Measurements from ENCODE around the gene FBXL16. TPM values are rescaled to one million over a fixed set of nuclear protein-coding genes. Genes with fewer than 3 reads are reported as not detected.

Gene FBXL16
- polyA plus RNA-seq, 2 of the 4 experiments (the other 2 are of a cell fraction) = 0.53 to 1.2 TPM

GRCh38 chr16:740764-741505 lies 35.3 kb upstream of the FBXL16 start, which contains the start of gene CIAO3 (continued):
- TF ChIP-seq HMGXB4 (CRISPR knock-in tag; IDR thresholded peaks at IDR 0.05; ENCODE audit: borderline replicate concordance) (no peak), HES2 (IDR thresholded peaks at IDR 0.05) (no peak), EHMT2 (IDR thresholded peaks at IDR 0.05; ENCODE audit: low read depth) (no peak), HEYL (CRISPR knock-in tag; IDR thresholded peaks at IDR 0.05) (no peak), KDM1A (IDR thresholded peaks at IDR 0.05; ENCODE audit: low read depth) (no peak), ZFP36 (IDR thresholded peaks at IDR 0.05; ENCODE audit: borderline replicate concordance, partially characterized antibody) (no peak), FOSL2 (IDR thresholded peaks at IDR 0.05) (no peak), FOSL2 (CRISPR knock-in tag; IDR thresholded peaks at IDR 0.05) (peak; percentile 31; the same call in 1 of the 2 replicates)

GRCh38 chr16:740459-740763 lies 34.8 kb upstream of the FBXL16 start:
- no peak for TF ChIP-seq HOXB13 (CRISPR knock-in tag; IDR thresholded peaks at IDR 0.05; ENCODE audit: low read depth)
- TF ChIP-seq TP53 (CRISPR knock-in tag; IDR thresholded peaks at IDR 0.05) = no peak
- TF ChIP-seq CEBPB (IDR thresholded peaks at IDR 0.05) = no peak
- no peak for TF ChIP-seq GATA3 (IDR thresholded peaks at IDR 0.05; ENCODE audit: borderline replicate concordance)
- TF ChIP-seq NR3C1 (IDR thresholded peaks at IDR 0.05) = no peak
- no peak for TF ChIP-seq HES2 (IDR thresholded peaks at IDR 0.05)
- no peak for TF ChIP-seq CBX2 (IDR thresholded peaks at IDR 0.05; ENCODE audit: borderline replicate concordance, low read depth)
- TF ChIP-seq JUNB (IDR thresholded peaks at IDR 0.05) = no peak
- TF ChIP-seq, protein P1, sequence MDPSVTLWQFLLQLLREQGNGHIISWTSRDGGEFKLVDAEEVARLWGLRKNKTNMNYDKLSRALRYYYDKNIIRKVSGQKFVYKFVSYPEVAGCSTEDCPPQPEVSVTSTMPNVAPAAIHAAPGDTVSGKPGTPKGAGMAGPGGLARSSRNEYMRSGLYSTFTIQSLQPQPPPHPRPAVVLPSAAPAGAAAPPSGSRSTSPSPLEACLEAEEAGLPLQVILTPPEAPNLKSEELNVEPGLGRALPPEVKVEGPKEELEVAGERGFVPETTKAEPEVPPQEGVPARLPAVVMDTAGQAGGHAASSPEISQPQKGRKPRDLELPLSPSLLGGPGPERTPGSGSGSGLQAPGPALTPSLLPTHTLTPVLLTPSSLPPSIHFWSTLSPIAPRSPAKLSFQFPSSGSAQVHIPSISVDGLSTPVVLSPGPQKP (IDR thresholded peaks at IDR 0.05; ENCODE audit: low read depth, low read length) = no peak
- H3K27ac ChIP-seq = peak overlapping the region; percentile 95 to 96
- H3K4me1 ChIP-seq = peaks cover 6% of the 10 kb centered on the region; the same call in 2 of the 3 replicates
- H3K4me3 ChIP-seq = peak overlapping the region; percentile 96
- H3K4me2 ChIP-seq = peak overlapping the region; percentile 99
- peak; percentile 15 to 57; a peak in 4 of 6 replicates for ATAC-seq
- WGBS (ENCODE audit: missing lambda C conversion rate) = 0% methylated on average over 3 of the region's 22 CpGs
- DNase-seq (ENCODE audit: low read depth in 1 of 2, low spot score in 1 of 2) = no peak
- H3K9me3 ChIP-seq = no peaks in the 10 kb centered on the region
- no peak for FAIRE-seq
- POLR2A ChIA-PET = interaction anchor here (1.7 kb wide), 1 partner anchor 12 kb away, joined by 5 read pairs; no protein-coding TSS in a partner anchor
- CTCF ChIA-PET = interaction anchor here (0.9 to 28.0 kb wide), 13 partner anchors 10 to 315 kb away, joined by 3 to 656 read pairs (median 7); partner anchors contain the start of genes ANTKMT, CCDC78, CHTF18 and FBXL16

GRCh38 chr16:739560-740458 lies 34.2 kb upstream of the FBXL16 start:
- TF ChIP-seq MAFK (IDR thresholded peaks at IDR 0.05; ENCODE audit: partially characterized antibody) = no peak
- TF ChIP-seq RARB (CRISPR knock-in tag; IDR thresholded peaks at IDR 0.05) = no peak
- TF ChIP-seq NFE2L2 (conservative IDR thresholded peaks at IDR 0.05; ENCODE audit: low read length) = no peak
- TF ChIP-seq, protein P2, sequence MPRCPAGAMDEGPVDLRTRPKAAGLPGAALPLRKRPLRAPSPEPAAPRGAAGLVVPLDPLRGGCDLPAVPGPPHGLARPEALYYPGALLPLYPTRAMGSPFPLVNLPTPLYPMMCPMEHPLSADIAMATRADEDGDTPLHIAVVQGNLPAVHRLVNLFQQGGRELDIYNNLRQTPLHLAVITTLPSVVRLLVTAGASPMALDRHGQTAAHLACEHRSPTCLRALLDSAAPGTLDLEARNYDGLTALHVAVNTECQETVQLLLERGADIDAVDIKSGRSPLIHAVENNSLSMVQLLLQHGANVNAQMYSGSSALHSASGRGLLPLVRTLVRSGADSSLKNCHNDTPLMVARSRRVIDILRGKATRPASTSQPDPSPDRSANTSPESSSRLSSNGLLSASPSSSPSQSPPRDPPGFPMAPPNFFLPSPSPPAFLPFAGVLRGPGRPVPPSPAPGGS (IDR thresholded peaks at IDR 0.05) = no peak
- TF ChIP-seq HOXB5 (CRISPR knock-in tag; IDR thresholded peaks at IDR 0.05) = no peak
- no peak for TF ChIP-seq PHF8 (IDR thresholded peaks at IDR 0.05; ENCODE audit: borderline replicate concordance, low read depth)
- no peak for TF ChIP-seq MAZ (IDR thresholded peaks at IDR 0.05; ENCODE audit: borderline replicate concordance, low read depth, low read length)
- TF ChIP-seq KDM5A (IDR thresholded peaks at IDR 0.05) = no peak
- no peak for TF ChIP-seq CHD4 (IDR thresholded peaks at IDR 0.05; ENCODE audit: borderline replicate concordance)
- TF ChIP-seq JUNB (IDR thresholded peaks at IDR 0.05) = no peak
- no peak for TF ChIP-seq FOXS1 (CRISPR knock-in tag; IDR thresholded peaks at IDR 0.05)
- TF ChIP-seq, protein P1 (IDR thresholded peaks at IDR 0.05; ENCODE audit: low read depth, low read length) = no peak
- no peak for TF ChIP-seq MAX (IDR thresholded peaks at IDR 0.05)
- FAIRE-seq = no peak
- Histone ChIP-seq H3K4me3 (peak overlapping the region; percentile 96), H3K27ac (peak overlapping the region; percentile 95 to 96), H3K4me2 (peak overlapping the region; percentile 99), H3K4me1 (peaks cover 6% of the 10 kb centered on the region; the same call in 2 of the 3 replicates), H3K9me3 (no peaks in the 10 kb centered on the region)
- 58% methylated on average over 26 of the region's 38 CpGs for WGBS (ENCODE audit: missing lambda C conversion rate)
- DNase-seq (ENCODE audit: low read depth in 1 of 2, low spot score in 1 of 2) = no peak
- ATAC-seq = peak in 1 of 2 experiments; percentile 24; a peak in 3 of 6 replicates
- POLR2A ChIA-PET = interaction anchor here (1.7 kb wide), 1 partner anchor 12 kb away, joined by 5 read pairs; no protein-coding TSS in a partner anchor
- CTCF ChIA-PET = interaction anchor here (1.0 to 28.0 kb wide), 12 partner anchors 9 to 43 kb away, joined by 3 to 656 read pairs (median 8); partner anchors contain the start of genes ANTKMT, CCDC78, FBXL16 and HAGHL

Measured in A549 (cell line).